ACC112 (cell line): ENCODE data around the gene KCNT2.

Experiments used
- H2AFZ ChIP-seq: fragments of 200-600 bp; sonication (generic); one replicate; pipeline ENCODE4 v1.6.0; 2017; ENCODE audit warnings: antibody characterized with exemption, low read length; ENCODE audit not compliant: unreplicated experiment
- H3K27ac ChIP-seq: fragments of 200-600 bp; sonication (generic); 2 replicates; pipeline ENCODE4 v1.5.1; 2014; ENCODE audit warnings: low read depth, mild to moderate bottlenecking, antibody characterized with exemption, low read length, moderate library complexity
- H3K27me3 ChIP-seq: fragments of 200-600 bp; sonication (generic); 2 replicates; pipeline ENCODE4 v1.6.1; 2014; ENCODE audit warnings: mild to moderate bottlenecking, antibody characterized with exemption, low read length, moderate library complexity, mixed read lengths; ENCODE audit not compliant: insufficient read depth
- H3K36me3 ChIP-seq: fragments of 200-600 bp; sonication (generic); 2 replicates; pipeline ENCODE4 v1.6.1; 2016; ENCODE audit warnings: mild to moderate bottlenecking, antibody characterized with exemption, low read length, moderate library complexity, mixed read lengths; ENCODE audit not compliant: insufficient read depth
- H3K4me1 ChIP-seq: fragments of 200-600 bp; sonication (generic); one replicate; pipeline ENCODE4 v1.6.1; 2016; ENCODE audit warnings: low read length, mixed read lengths; ENCODE audit not compliant: insufficient read depth, unreplicated experiment, control insufficient read depth
- H3K4me3 ChIP-seq: fragments of 200-600 bp; sonication (generic); 2 replicates; pipeline ENCODE4 v1.5.1; 2014; ENCODE audit warnings: mild to moderate bottlenecking, low read depth, low read length
- H3K79me2 ChIP-seq: fragments of 200-600 bp; sonication (generic); one replicate; pipeline ENCODE4 v1.6.0; 2016; ENCODE audit warnings: low read length; ENCODE audit not compliant: control insufficient read depth, unreplicated experiment, insufficient read depth

Gene KCNT2

DNA sequence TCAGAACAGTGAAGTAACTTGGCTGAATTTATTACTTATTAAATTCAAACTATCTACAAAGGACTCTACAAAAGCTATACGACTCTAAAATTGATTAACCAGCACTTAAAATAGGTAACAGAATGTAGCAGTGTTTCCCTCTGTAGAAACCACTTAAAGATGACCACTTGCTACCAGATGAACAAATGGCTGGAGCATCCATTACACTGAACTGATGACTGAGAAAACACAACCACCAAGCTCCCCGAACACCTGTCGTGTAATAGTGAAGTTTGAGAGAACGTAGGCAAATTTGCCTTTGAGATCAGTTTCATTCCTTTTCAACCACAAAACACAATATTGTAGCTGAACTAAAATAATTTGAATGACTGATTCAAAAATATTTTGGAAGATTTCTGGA is 226.7 kb downstream of the KCNT2 start:
- Histone ChIP-seq H3K36me3 (no peaks in the 10 kb centered on the region), H2AFZ (no peak overlapping the region), H3K27ac (no peak overlapping the region), H3K27me3 (no peaks in the 10 kb centered on the region), H3K4me3 (no peak overlapping the region), H3K4me1 (no peaks in the 10 kb centered on the region), H3K79me2 (no peaks in the 10 kb centered on the region)

DNA sequence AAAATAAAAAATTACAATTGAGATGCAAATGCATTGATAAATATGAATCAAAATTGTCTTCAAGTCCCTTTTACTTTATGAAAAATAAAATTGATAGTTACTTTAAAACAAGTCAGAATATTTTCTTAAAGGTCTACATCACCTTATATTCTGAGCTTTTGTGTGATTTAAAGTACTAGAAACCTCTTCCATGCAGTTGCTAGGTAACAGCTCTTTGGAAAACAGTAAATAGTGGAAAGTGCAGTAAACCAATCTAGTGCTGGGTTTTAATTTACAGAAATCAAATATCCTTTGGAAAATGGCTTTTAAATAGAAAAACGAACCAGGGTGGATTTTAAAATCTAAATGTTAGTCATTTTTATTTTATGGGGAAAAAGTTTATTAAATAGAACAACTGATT is 227.9 kb downstream of the KCNT2 start:
- Histone ChIP-seq H3K27ac (no peak overlapping the region), H3K4me1 (no peaks in the 10 kb centered on the region), H3K79me2 (no peaks in the 10 kb centered on the region), H3K4me3 (no peak overlapping the region), H3K27me3 (no peaks in the 10 kb centered on the region), H3K36me3 (no peaks in the 10 kb centered on the region), H2AFZ (no peak overlapping the region)

DNA sequence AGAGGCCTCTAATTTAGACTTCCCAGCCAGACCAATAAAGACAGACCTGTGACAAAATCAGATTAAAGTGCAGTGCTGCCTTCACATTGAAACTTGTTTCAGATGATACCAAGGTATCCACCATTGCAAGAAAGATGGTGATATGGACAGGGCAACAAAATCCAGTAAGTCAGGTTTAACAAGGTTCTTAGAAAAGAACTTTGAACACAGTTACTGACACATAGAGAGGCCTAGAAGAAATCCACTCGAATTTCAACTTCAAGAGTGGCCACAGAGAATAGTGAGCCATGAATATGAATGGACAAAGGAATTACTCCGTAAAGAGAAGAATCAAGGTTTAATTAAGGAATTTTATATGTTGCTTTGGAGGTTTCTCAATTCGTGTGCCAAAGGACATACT is 230.4 kb downstream of the KCNT2 start:
- no peaks in the 10 kb centered on the region for H3K36me3 ChIP-seq
- H2AFZ ChIP-seq, result no peak overlapping the region

DNA sequence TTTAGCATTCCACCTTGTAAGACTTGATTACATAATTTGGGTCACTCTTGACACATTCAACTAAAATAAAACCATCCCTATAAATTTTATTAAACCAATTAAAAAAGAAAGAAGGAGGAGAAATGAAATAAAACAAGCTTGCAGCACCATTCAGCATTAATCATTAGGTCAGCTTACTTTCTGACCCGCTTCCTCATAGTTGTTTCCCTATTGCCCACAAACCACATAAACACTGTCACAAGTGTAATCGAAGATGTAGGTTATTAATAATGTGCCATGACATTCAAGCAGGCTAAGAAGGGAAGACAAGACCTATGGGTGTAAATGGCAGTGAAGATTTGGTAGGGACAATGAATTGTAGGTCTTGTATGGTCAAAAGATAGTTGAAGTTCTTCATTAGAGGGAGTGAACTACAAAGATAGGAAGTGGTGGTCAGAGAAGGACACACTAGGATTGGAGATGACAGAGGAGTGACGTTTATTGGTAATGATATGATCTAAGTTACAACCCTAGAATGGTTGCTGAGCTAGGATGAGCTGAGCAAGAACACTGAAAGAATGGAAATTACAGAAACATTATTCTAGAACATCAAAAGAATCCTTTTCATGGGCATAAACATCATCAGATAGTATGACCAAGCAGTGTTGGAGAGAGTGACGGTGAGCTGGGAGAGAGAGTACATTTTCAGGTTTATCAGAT is 231.5 kb downstream of the KCNT2 start:
- Histone ChIP-seq H3K79me2 (no peaks in the 10 kb centered on the region), H3K36me3 (no peaks in the 10 kb centered on the region), H3K4me3 (no peak overlapping the region), H2AFZ (no peak overlapping the region), H3K27me3 (no peaks in the 10 kb centered on the region), H3K27ac (no peak overlapping the region), H3K4me1 (no peaks in the 10 kb centered on the region)

More for the DNA sequence above, 230.4 kb downstream of the KCNT2 start:
- Histone ChIP-seq H3K79me2 (no peaks in the 10 kb centered on the region), H3K4me3 (no peak overlapping the region), H3K27ac (no peak overlapping the region), H3K27me3 (no peaks in the 10 kb centered on the region), H3K4me1 (no peaks in the 10 kb centered on the region)

DNA sequence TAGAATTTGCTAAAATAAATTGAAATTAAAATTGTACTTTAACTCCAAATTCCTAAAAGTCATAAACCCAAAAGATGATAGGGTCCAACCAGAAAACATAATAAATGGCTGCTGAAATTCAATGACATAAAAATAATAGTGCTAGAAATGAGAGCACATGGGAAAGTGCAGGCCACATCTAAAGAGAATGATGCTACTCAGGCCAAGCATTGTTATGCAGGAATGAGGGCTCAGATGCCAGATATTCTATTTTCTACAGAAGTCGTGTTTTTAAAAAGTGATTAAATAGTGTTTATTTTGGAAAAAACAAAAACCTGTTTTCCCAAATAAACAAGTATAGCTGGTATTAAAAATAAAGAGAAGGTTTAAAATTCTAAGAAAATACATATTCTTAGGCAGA is 234.4 kb downstream of the KCNT2 start:
- Histone ChIP-seq H3K4me1 (no peaks in the 10 kb centered on the region), H3K27ac (no peak overlapping the region), H3K4me3 (no peak overlapping the region), H3K27me3 (no peaks in the 10 kb centered on the region), H2AFZ (no peak overlapping the region), H3K36me3 (no peaks in the 10 kb centered on the region), H3K79me2 (no peaks in the 10 kb centered on the region)

DNA sequence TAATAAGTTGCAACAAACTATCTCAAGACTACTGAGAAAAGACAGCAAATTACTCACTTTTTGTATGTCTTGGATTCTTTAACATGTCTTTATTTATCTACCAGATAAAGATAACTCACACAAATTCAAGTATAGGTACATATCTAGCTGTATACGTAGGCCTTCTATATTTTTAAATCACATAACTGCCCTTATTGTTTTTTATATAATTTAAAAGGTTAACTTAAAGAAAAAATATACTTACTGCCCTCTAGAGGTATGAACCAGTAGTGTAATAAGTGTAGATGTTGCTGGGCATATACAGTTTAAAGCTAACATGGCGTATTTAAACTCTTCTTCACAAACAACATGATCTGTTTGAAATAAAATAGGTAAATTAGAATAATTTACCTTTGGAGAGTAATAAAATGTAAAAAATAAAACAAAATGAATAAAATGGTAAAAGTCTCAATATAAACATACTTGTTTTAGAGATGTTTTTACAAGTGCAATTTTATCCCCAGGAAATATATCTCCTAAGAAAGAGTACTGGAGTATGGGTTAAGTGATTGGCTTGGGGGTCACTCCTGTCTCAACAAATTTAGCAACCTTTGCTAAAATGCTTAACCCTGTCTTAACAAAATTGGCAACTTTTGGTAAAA is 235.2 kb downstream of the KCNT2 start:
- no peak overlapping the region for H3K27ac ChIP-seq
- no peaks in the 10 kb centered on the region for H3K4me1 ChIP-seq
- H3K36me3 ChIP-seq, result no peaks in the 10 kb centered on the region
- no peak overlapping the region for H3K4me3 ChIP-seq
- no peaks in the 10 kb centered on the region for H3K79me2 ChIP-seq
- H3K27me3 ChIP-seq, result no peaks in the 10 kb centered on the region
- no peak overlapping the region for H2AFZ ChIP-seq

DNA sequence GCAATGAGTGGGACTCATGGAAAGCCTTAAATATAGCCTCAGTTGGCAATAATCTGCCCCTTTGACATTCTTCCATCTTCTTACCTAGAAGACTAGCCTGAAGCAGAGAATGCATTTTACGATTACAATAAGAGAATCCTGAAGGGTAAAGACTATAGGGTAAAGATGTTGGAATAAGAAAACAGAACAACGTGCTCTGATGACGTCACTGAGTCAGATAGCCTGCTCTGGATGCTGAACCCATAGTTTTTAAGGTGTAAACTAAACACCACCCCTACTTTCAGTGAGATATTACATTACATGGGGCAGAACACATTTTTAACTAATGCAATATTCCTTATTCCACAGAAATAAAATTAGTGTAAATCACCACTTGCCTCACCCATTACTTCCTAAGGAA is 240.4 kb downstream of the KCNT2 start:
- H3K4me3 ChIP-seq, result no peak overlapping the region
- H2AFZ ChIP-seq, result no peak overlapping the region
- no peaks in the 10 kb centered on the region for H3K79me2 ChIP-seq
- H3K36me3 ChIP-seq, result no peaks in the 10 kb centered on the region
- H3K27me3 ChIP-seq, result no peaks in the 10 kb centered on the region
- H3K27ac ChIP-seq, result no peak overlapping the region
- no peaks in the 10 kb centered on the region for H3K4me1 ChIP-seq

DNA sequence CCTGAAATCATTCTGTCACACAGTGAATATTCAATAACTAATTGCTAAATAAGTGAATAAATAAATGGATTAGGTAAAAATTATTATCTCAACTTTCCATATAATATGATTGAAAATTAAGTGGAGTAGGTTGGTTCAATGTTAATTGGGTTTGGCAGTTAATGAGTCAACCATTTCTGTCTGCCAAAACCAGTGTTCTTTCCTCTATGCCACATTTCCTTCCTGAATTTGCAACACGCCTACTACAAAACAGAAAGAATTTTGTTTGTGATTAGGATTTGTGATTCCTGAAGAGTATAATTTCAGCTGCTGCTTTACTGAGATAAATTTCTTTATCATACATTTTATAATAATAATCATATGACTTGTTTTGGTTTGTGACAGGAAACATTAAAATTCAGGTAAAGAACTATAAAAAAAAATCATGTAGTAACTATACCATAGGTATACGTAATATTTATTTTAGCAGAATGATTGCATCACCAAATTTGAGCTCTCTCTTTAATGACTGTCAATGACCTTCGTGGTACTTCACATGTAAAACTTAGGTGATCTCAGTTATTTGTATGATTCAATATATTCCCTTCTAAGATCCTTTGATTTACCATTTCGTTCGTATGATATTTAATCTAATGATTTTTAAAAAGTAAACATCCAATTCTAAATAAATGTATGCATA is 241.3 kb downstream of the KCNT2 start:
- no peaks in the 10 kb centered on the region for H3K4me1 ChIP-seq
- no peaks in the 10 kb centered on the region for H3K36me3 ChIP-seq
- H3K27ac ChIP-seq, result no peak overlapping the region
- H3K4me3 ChIP-seq, result no peak overlapping the region
- H2AFZ ChIP-seq, result no peak overlapping the region
- H3K79me2 ChIP-seq, result no peaks in the 10 kb centered on the region
- no peaks in the 10 kb centered on the region for H3K27me3 ChIP-seq

DNA sequence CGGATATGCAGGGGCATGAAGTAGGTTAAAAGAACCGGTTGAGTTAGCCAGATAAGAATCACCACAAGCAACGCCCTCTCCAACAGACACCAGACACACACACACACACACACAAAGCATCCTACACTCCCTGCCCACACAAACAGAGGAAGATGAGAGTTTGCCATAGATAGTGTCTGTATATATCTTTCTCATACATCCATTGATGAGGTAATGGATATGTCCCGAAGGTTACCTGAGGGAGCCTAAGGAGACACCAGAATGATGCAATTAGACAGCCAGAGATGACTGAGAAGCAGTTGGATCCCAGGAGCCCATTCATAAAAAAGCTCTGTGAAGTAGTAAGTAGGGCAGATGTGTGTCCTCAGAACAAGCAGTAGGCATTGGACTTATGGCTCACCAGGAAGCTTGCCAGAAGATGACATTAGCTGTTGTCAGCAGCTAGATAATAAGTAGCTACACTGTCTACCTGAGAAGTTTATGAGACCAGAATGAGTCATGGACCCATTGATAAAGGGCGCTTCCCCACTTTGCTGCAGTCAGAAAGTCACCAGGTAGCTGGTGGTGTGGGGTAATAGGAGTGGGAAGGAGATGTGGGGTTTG is 247.0 kb downstream of the KCNT2 start:
- no peak overlapping the region for H2AFZ ChIP-seq
- no peaks in the 10 kb centered on the region for H3K79me2 ChIP-seq
- no peaks in the 10 kb centered on the region for H3K27me3 ChIP-seq
- H3K36me3 ChIP-seq, result no peaks in the 10 kb centered on the region
- H3K4me3 ChIP-seq, result no peak overlapping the region
- H3K27ac ChIP-seq, result no peak overlapping the region
- no peaks in the 10 kb centered on the region for H3K4me1 ChIP-seq

DNA sequence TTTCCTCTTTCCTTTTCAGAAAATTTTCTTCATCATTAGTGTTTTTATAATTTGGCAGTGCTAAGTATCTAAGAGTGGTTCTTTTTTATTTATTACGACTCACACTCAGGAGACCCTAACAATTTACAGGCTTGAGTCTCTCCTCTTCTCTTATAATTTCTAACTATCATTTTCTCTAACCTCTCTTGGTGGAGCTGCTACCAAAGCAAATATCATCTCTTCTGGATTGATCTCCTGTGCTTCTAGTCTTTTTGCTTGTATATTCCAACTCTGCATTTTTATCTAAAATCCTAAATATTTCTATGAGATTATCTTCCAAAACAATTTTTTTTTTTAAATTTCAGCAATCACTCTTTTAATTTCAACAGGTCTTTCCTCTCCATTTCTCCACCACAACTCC is 250.3 kb downstream of the KCNT2 start:
- Histone ChIP-seq H3K4me1 (no peaks in the 10 kb centered on the region), H3K36me3 (no peaks in the 10 kb centered on the region), H3K4me3 (no peak overlapping the region), H2AFZ (no peak overlapping the region), H3K27me3 (no peaks in the 10 kb centered on the region), H3K27ac (no peak overlapping the region), H3K79me2 (no peaks in the 10 kb centered on the region)
